Activated CD4-positive, alpha-beta T cell treated with anti-CD3 and anti-CD28 coated beads, Interleukin-2, amount 10 ng/mL, durations not matched to agents 24 days and 14 days (primary cell): ENCODE data around the gene NBPF11. TPM values are rescaled to one million over a fixed set of nuclear protein-coding genes. Genes with fewer than 3 reads are reported as not detected.
"Not testable (repeated sequence)": the region's sequence is repeated elsewhere in the genome, so short reads cannot be mapped to it uniquely, and the experiment has no call there.

ENCODE experiments used
- DNase-seq: peaks from one replicate; pipeline ENCODE4 v3.0.0; 2022
- H3K27ac Mint-ChIP-seq: one replicate; pipeline ENCODE4 v1.8.0; 2022; ENCODE audit warnings: mild to moderate bottlenecking, mixed read lengths
- H3K27me3 Mint-ChIP-seq: one replicate; pipeline ENCODE4 v1.8.0; 2022; ENCODE audit warnings: mixed read lengths
- H3K36me3 Mint-ChIP-seq: one replicate; pipeline ENCODE4 v1.8.0; 2022; ENCODE audit warnings: low read depth, mild to moderate bottlenecking, mixed read lengths
- H3K4me1 Mint-ChIP-seq: one replicate; pipeline ENCODE4 v1.8.0; 2021; ENCODE audit warnings: mixed read lengths
- H3K4me3 Mint-ChIP-seq: one replicate; pipeline ENCODE4 v1.8.0; 2022; ENCODE audit warnings: mild to moderate bottlenecking, moderate library complexity, mixed read lengths
- H3K9me3 Mint-ChIP-seq: one replicate; pipeline ENCODE4 v1.8.0; 2021; ENCODE audit warnings: mixed read lengths
- intact Hi-C: fragments of 100-400 bp; cut with micrococcal nuclease; formaldehyde crosslinking; loops from one replicate; pipeline ENCODE4 v1.15.1; 2023
- total RNA-seq: library from RNA; stranded (reverse); gene quantifications from 2 replicates; pipeline ENCODE4 v1.2.3, GENCODE V29; 2022

The NBPF11 gene
- total RNA-seq, 1 donor from 2014 or later = 10.5 TPM

- Mint-ChIP-seq H3K36me3 (no peaks in the 10 kb centered on the region), H3K4me1 (peaks cover 7% of the 10 kb centered on the region), H3K27me3 (peaks cover 21% of the 10 kb centered on the region), H3K27ac (no peak overlapping the region), H3K4me3 (no peak overlapping the region), H3K9me3 (no peaks in the 10 kb centered on the region)
- DNase-seq = no peak
- intact Hi-C loops = no loop called here
These were observed 7.9 kb upstream of the NBPF11 start for GRCh38 chr1:148160048-148160342.

GRCh38 chr1:148158341-148159003 is 6.4 kb upstream of the NBPF11 start:
- intact Hi-C loops = no loop called here
- H3K4me1 Mint-ChIP-seq = peaks cover 7% of the 10 kb centered on the region
- no peak overlapping the region for H3K4me3 Mint-ChIP-seq
- no peak overlapping the region for H3K27ac Mint-ChIP-seq
- no peaks in the 10 kb centered on the region for H3K36me3 Mint-ChIP-seq
- H3K9me3 Mint-ChIP-seq = no peaks in the 10 kb centered on the region
- H3K27me3 Mint-ChIP-seq = peaks cover 18% of the 10 kb centered on the region
- DNase-seq = no peak

- H3K27ac Mint-ChIP-seq, DNase-seq, intact Hi-C loops, H3K9me3 Mint-ChIP-seq, H3K4me1 Mint-ChIP-seq, H3K36me3 Mint-ChIP-seq, H3K4me3 Mint-ChIP-seq: not testable (repeated sequence)
- peaks cover 18% of the 10 kb centered on the region for H3K27me3 Mint-ChIP-seq
These were observed 5.7 kb upstream of the NBPF11 start for GRCh38 chr1:148157803-148158202.

- H3K27ac Mint-ChIP-seq, H3K9me3 Mint-ChIP-seq, H3K4me3 Mint-ChIP-seq, H3K36me3 Mint-ChIP-seq, intact Hi-C loops: not testable (repeated sequence)
- H3K27me3 Mint-ChIP-seq = peaks cover 18% of the 10 kb centered on the region
- DNase-seq = peak; percentile 53
- peaks cover 14% of the 10 kb centered on the region for H3K4me1 Mint-ChIP-seq
These were observed 3.6 kb upstream of the NBPF11 start for GRCh38 chr1:148155494-148156275.

GRCh38 chr1:148152795-148153194 is 714 bp upstream of the NBPF11 start:
- Mint-ChIP-seq H3K4me3 (peak overlapping the region; percentile 67), H3K27ac (peak overlapping the region; percentile 58), H3K4me1 (peaks cover 12% of the 10 kb centered on the region)
- H3K36me3 Mint-ChIP-seq, H3K9me3 Mint-ChIP-seq, H3K27me3 Mint-ChIP-seq, intact Hi-C loops: not testable (repeated sequence)
- peak; percentile 59 for DNase-seq

- intact Hi-C loops, H3K36me3 Mint-ChIP-seq, H3K9me3 Mint-ChIP-seq, H3K27me3 Mint-ChIP-seq: not testable (repeated sequence)
- peaks cover 12% of the 10 kb centered on the region for H3K4me1 Mint-ChIP-seq
- H3K27ac Mint-ChIP-seq = peak overlapping the region; percentile 48
- peak; percentile 76 for DNase-seq
- H3K4me3 Mint-ChIP-seq = peak overlapping the region; percentile 98
These were observed 686 bp downstream of the NBPF11 start for GRCh38 chr1:148151371-148151819.

GRCh38 chr1:148150945-148151344 is 1.1 kb downstream of the NBPF11 start:
- peak overlapping the region; percentile 98 for H3K4me3 Mint-ChIP-seq
- H3K27ac Mint-ChIP-seq, H3K4me1 Mint-ChIP-seq, H3K9me3 Mint-ChIP-seq, H3K27me3 Mint-ChIP-seq, DNase-seq, intact Hi-C loops, H3K36me3 Mint-ChIP-seq: not testable (repeated sequence)

- H3K36me3 Mint-ChIP-seq, H3K27ac Mint-ChIP-seq, H3K4me3 Mint-ChIP-seq, H3K27me3 Mint-ChIP-seq, H3K9me3 Mint-ChIP-seq, intact Hi-C loops, H3K4me1 Mint-ChIP-seq: not testable (repeated sequence)
- peak; percentile 9 for DNase-seq
These were observed 2.1 kb downstream of the NBPF11 start for GRCh38 chr1:148150014-148150413.

GRCh38 chr1:148149050-148149815 is 2.8 kb downstream of the NBPF11 start:
- H3K4me3 Mint-ChIP-seq, H3K9me3 Mint-ChIP-seq, intact Hi-C loops, H3K27ac Mint-ChIP-seq, H3K36me3 Mint-ChIP-seq, H3K27me3 Mint-ChIP-seq, DNase-seq, H3K4me1 Mint-ChIP-seq: not testable (repeated sequence)

- H3K9me3 Mint-ChIP-seq, intact Hi-C loops, H3K27ac Mint-ChIP-seq, H3K36me3 Mint-ChIP-seq, DNase-seq, H3K4me3 Mint-ChIP-seq, H3K4me1 Mint-ChIP-seq, H3K27me3 Mint-ChIP-seq: not testable (repeated sequence)
These were observed 4.8 kb downstream of the NBPF11 start for GRCh38 chr1:148147052-148147838.

- H3K9me3 Mint-ChIP-seq, H3K27ac Mint-ChIP-seq, H3K4me3 Mint-ChIP-seq, intact Hi-C loops, H3K4me1 Mint-ChIP-seq, DNase-seq, H3K36me3 Mint-ChIP-seq, H3K27me3 Mint-ChIP-seq: not testable (repeated sequence)
These were observed 5.7 kb downstream of the NBPF11 start for GRCh38 chr1:148146191-148146997.

GRCh38 chr1:148143223-148143622 is 8.9 kb downstream of the NBPF11 start:
- DNase-seq, H3K4me1 Mint-ChIP-seq, H3K27me3 Mint-ChIP-seq, H3K27ac Mint-ChIP-seq, intact Hi-C loops, H3K4me3 Mint-ChIP-seq, H3K36me3 Mint-ChIP-seq, H3K9me3 Mint-ChIP-seq: not testable (repeated sequence)

GRCh38 chr1:148141936-148142335 is 10.1 kb downstream of the NBPF11 start:
- H3K27ac Mint-ChIP-seq = not testable (repeated sequence)

More at GRCh38 chr1:148141936-148142335, 10.1 kb downstream of the NBPF11 start:
- H3K27me3 Mint-ChIP-seq, intact Hi-C loops, H3K9me3 Mint-ChIP-seq, H3K4me3 Mint-ChIP-seq, H3K36me3 Mint-ChIP-seq, DNase-seq, H3K4me1 Mint-ChIP-seq: not testable (repeated sequence)
